Stimulated activated CD8-positive, alpha-beta memory T cell treated with anti-CD3 and anti-CD28 coated beads, Interleukin-4, amount 100 ng/mL, for 4 hours (primary cell): ENCODE data around the gene TMED8.
"Not testable (repeated sequence)": the region's sequence is repeated elsewhere in the genome, so short reads cannot be mapped to it uniquely, and the experiment has no call there.

ENCODE experiments used
- DNase-seq, 2 donors: peaks; one replicate each; pipeline ENCODE4 v3.0.0-alpha.2; 2020; ENCODE audit warnings: low read depth in 2 of 2, low spot score in 1 of 2

The TMED8 gene

GRCh38 chr14:77376771-77377501 is at the start of gene TMED8, which contains the start of gene SAMD15:
Gene TMED8, minus strand, starts transcription at chr14:77377094. Its CDS starts 41 bp downstream, at chr14:77377053.
Gene SAMD15, plus strand, starts transcription at chr14:77377379. Its CDS starts 40 bp downstream, at chr14:77377419.
- DNase-seq = peak; percentile 48 to 59

- DNase-seq = no peak
Measured at GRCh38 chr14:77426396-77426795, 49.5 kb upstream of the TMED8 start.

GRCh38 chr14:77424862-77425261 is 48.0 kb upstream of the TMED8 start:
- DNase-seq = no peak

- no peak for DNase-seq
Measured at GRCh38 chr14:77423423-77423822, 46.5 kb upstream of the TMED8 start, which contains the start of gene NOXRED1. Gene NOXRED1, minus strand, starts transcription at chr14:77423523. Its CDS starts 634 bp downstream, at chr14:77422889.

- DNase-seq = no peak
Measured at GRCh38 chr14:77421201-77421600, 44.3 kb upstream of the TMED8 start.

GRCh38 chr14:77416836-77417235 is 39.9 kb upstream of the TMED8 start:
- no peak for DNase-seq

GRCh38 chr14:77416098-77416497 is 39.2 kb upstream of the TMED8 start:
- DNase-seq = not testable (repeated sequence)

GRCh38 chr14:77415403-77416030 is 38.6 kb upstream of the TMED8 start:
- not testable (repeated sequence) for DNase-seq

- DNase-seq = no peak
Measured at GRCh38 chr14:77409131-77409533, 32.2 kb upstream of the TMED8 start.

- no peak for DNase-seq
Measured at GRCh38 chr14:77407158-77407557, 30.3 kb upstream of the TMED8 start.

- no peak for DNase-seq
Measured at GRCh38 chr14:77406718-77407117, 29.8 kb upstream of the TMED8 start.

- DNase-seq = no peak
Measured at GRCh38 chr14:77406086-77406485, 29.2 kb upstream of the TMED8 start.

GRCh38 chr14:77403768-77404167 is 26.9 kb upstream of the TMED8 start:
- DNase-seq = no peak

GRCh38 chr14:77400216-77400615 is 23.3 kb upstream of the TMED8 start:
- no peak for DNase-seq

GRCh38 chr14:77390188-77390587 is 13.3 kb upstream of the TMED8 start:
- DNase-seq = no peak

GRCh38 chr14:77378701-77379100 is 1.8 kb upstream of the TMED8 start:
- no peak for DNase-seq

- no peak for DNase-seq
Measured at GRCh38 chr14:77377502-77377844, 579 bp upstream of the TMED8 start.

- DNase-seq = no peak
Measured at GRCh38 chr14:77375973-77376770, 722 bp downstream of the TMED8 start.

GRCh38 chr14:77375164-77375950 is 1.5 kb downstream of the TMED8 start:
- DNase-seq = no peak

GRCh38 chr14:77372304-77372841 is 4.5 kb downstream of the TMED8 start:
- no peak for DNase-seq

GRCh38 chr14:77369285-77369684 is 7.6 kb downstream of the TMED8 start:
- DNase-seq = no peak
